HEK293T (cell line): ENCODE measurements around the gene ANO1.

Experiments used
- CTCF ChIA-PET: fragments of 350-600 bp; formaldehyde crosslinking; extraction: SDS; loops from one replicate; lab custom pipeline; 2021; ENCODE audit warnings: antibody characterized with exemption, inconsistent platforms; lab: Yijun Ruan, JAX
- POLR2A ChIA-PET: fragments of 350-600 bp; formaldehyde crosslinking; extraction: SDS; loops from one replicate; lab custom pipeline; 2020; ENCODE audit warnings: antibody characterized with exemption, inconsistent platforms; lab: Yijun Ruan, JAX
- DNase-seq: peaks from one replicate; pipeline ENCODE4 v3.0.0; 2012; ENCODE audit warnings: mixed read lengths; ENCODE audit errors: extremely low spot score
- ARNT ChIP-seq: fragments of 450-650 bp; IDR thresholded peaks from 2 replicates; pipeline ENCODE4 v1.6.1; 2017; ENCODE audit warnings: mild to moderate bottlenecking
- BHLHE40 ChIP-seq: fragments of 450-650 bp; IDR thresholded peaks from 2 replicates; pipeline ENCODE4 v1.6.1; 2016; ENCODE audit warnings: mild to moderate bottlenecking, moderate library complexity, borderline replicate concordance
- CTBP1 ChIP-seq: fragments of 450-650 bp; IDR thresholded peaks from 2 replicates; pipeline ENCODE4 v1.6.1; 2016; ENCODE audit warnings: borderline replicate concordance
- ELF4 ChIP-seq: fragments of 450-650 bp; IDR thresholded peaks from 2 replicates; pipeline ENCODE4 v1.6.1; 2017; ENCODE audit warnings: antibody characterized with exemption
- FOXA1 ChIP-seq: fragments of 450-650 bp; IDR thresholded peaks from 2 replicates; pipeline ENCODE4 v1.6.1; 2016; ENCODE audit warnings: mild to moderate bottlenecking
- FOXK2 ChIP-seq: fragments of 450-650 bp; IDR thresholded peaks from 2 replicates; pipeline ENCODE4 v1.6.1; 2016; ENCODE audit warnings: mild to moderate bottlenecking
- FOXM1 ChIP-seq: fragments of 450-650 bp; IDR thresholded peaks from 2 replicates; pipeline ENCODE4 v1.6.1; 2017; ENCODE audit warnings: mild to moderate bottlenecking, borderline replicate concordance
- HDGF ChIP-seq: fragments of 450-650 bp; IDR thresholded peaks from 2 replicates; pipeline ENCODE4 v1.6.1; 2017; ENCODE audit warnings: antibody characterized with exemption, borderline replicate concordance
- L3MBTL2 ChIP-seq: fragments of 450-650 bp; conservative IDR thresholded peaks from 2 replicates; pipeline ENCODE4 v1.6.1; 2016; ENCODE audit warnings: mild to moderate bottlenecking
- LEF1 ChIP-seq: fragments of 450-650 bp; IDR thresholded peaks from 2 replicates; pipeline ENCODE4 v1.6.1; 2017; ENCODE audit warnings: mild to moderate bottlenecking, borderline replicate concordance
- NFRKB ChIP-seq: fragments of 450-650 bp; IDR thresholded peaks from 2 replicates; pipeline ENCODE4 v1.6.1; 2016; ENCODE audit warnings: mild to moderate bottlenecking, moderate library complexity
- PKNOX1 ChIP-seq: fragments of 450-650 bp; IDR thresholded peaks from 2 replicates; pipeline ENCODE4 v1.6.1; 2016
- SP1 ChIP-seq: fragments of 450-650 bp; IDR thresholded peaks from 2 replicates; pipeline ENCODE4 v1.6.1; 2017
- SUZ12 ChIP-seq: fragments of 450-650 bp; IDR thresholded peaks from 2 replicates; pipeline ENCODE4 v1.6.1; 2016; ENCODE audit warnings: mild to moderate bottlenecking
- TARDBP ChIP-seq: fragments of 450-650 bp; IDR thresholded peaks from 2 replicates; pipeline ENCODE4 v1.6.1; 2016
- ZNF384 ChIP-seq: fragments of 450-650 bp; IDR thresholded peaks from 2 replicates; pipeline ENCODE4 v1.6.1; 2016

Gene ANO1

GRCh38 chr11:70131606-70132190, 53.6 kb downstream of the ANO1 start:
- no peak for DNase-seq
- TF ChIP-seq FOXK2 = no peak
- TF ChIP-seq CTBP1 = no peak
- no peak for TF ChIP-seq TARDBP
- no peak for TF ChIP-seq BHLHE40
- no peak for TF ChIP-seq FOXA1
- no peak for TF ChIP-seq ARNT
- POLR2A ChIA-PET = no interaction called here
- CTCF ChIA-PET = interaction anchor here (0.5 kb wide), 1 partner anchor 195 kb away, joined by 3 read pairs; no protein-coding TSS in a partner anchor

GRCh38 chr11:70132641-70133040, 54.5 kb downstream of the ANO1 start:
- no peak for TF ChIP-seq ARNT
- TF ChIP-seq PKNOX1 = no peak
- TF ChIP-seq SP1 = no peak
- TF ChIP-seq ELF4 = no peak
- TF ChIP-seq CTBP1 = no peak
- no peak for TF ChIP-seq TARDBP
- no peak for TF ChIP-seq FOXA1
- no peak for TF ChIP-seq FOXM1
- TF ChIP-seq SUZ12 = no peak
- TF ChIP-seq ZNF384 = no peak
- no peak for TF ChIP-seq FOXK2
- TF ChIP-seq L3MBTL2 = no peak
- no peak for TF ChIP-seq NFRKB
- TF ChIP-seq BHLHE40 = no peak
- no peak for TF ChIP-seq HDGF
- no peak for DNase-seq
- ChIA-PET POLR2A (no interaction called here), CTCF (interaction anchor here (0.6 kb wide), 1 partner anchor 26 kb away, joined by 3 read pairs; no protein-coding TSS in a partner anchor)

GRCh38 chr11:70133771-70134335, 55.7 kb downstream of the ANO1 start:
- ChIA-PET CTCF (no interaction called here), POLR2A (interaction anchor here (2.0 kb wide), 1 partner anchor 9 kb away, joined by 6 read pairs; no protein-coding TSS in a partner anchor)
- TF ChIP-seq FOXM1 = no peak
- no peak for TF ChIP-seq L3MBTL2
- TF ChIP-seq BHLHE40 = no peak
- TF ChIP-seq FOXA1 = no peak
- no peak for TF ChIP-seq NFRKB
- no peak for TF ChIP-seq TARDBP
- TF ChIP-seq SUZ12 = no peak
- no peak for TF ChIP-seq LEF1
- TF ChIP-seq CTBP1 = no peak
- TF ChIP-seq ARNT = no peak
- no peak for TF ChIP-seq SP1
- no peak for TF ChIP-seq HDGF
- no peak for TF ChIP-seq FOXK2
- TF ChIP-seq ZNF384 = no peak
- no peak for TF ChIP-seq ELF4
- TF ChIP-seq PKNOX1 = no peak

GRCh38 chr11:70134490-70134889, 56.4 kb downstream of the ANO1 start:
- POLR2A ChIA-PET = interaction anchor here (2.0 kb wide), 1 partner anchor 9 kb away, joined by 6 read pairs; no protein-coding TSS in a partner anchor
- TF ChIP-seq ZNF384 (no peak), NFRKB (no peak), HDGF (no peak), L3MBTL2 (no peak), LEF1 (no peak), TARDBP (no peak), FOXM1 (no peak)
- CTCF ChIA-PET = no interaction called here
- no peak for DNase-seq

More at GRCh38 chr11:70133771-70134335, 55.7 kb downstream of the ANO1 start:
- DNase-seq = no peak

GRCh38 chr11:70135142-70135541, 57.0 kb downstream of the ANO1 start:
- DNase-seq = no peak
- ChIA-PET POLR2A (interaction anchor here (2.0 kb wide), 1 partner anchor 8 kb away, joined by 6 read pairs; no protein-coding TSS in a partner anchor), CTCF (no interaction called here)
- TF ChIP-seq NFRKB (no peak), BHLHE40 (no peak), PKNOX1 (no peak), LEF1 (no peak), ARNT (no peak), TARDBP (no peak), FOXM1 (no peak), SUZ12 (no peak), L3MBTL2 (no peak), ZNF384 (no peak), CTBP1 (no peak), SP1 (no peak)

GRCh38 chr11:70135625-70136059, 57.5 kb downstream of the ANO1 start:
- ChIA-PET POLR2A (no interaction called here), CTCF (no interaction called here)
- TF ChIP-seq SP1 (no peak), ZNF384 (no peak), BHLHE40 (no peak), ARNT (no peak), L3MBTL2 (no peak), TARDBP (no peak)
- DNase-seq = no peak
